ENCODE data around the gene HNRNPM.

HNRNPM gene

DNA sequence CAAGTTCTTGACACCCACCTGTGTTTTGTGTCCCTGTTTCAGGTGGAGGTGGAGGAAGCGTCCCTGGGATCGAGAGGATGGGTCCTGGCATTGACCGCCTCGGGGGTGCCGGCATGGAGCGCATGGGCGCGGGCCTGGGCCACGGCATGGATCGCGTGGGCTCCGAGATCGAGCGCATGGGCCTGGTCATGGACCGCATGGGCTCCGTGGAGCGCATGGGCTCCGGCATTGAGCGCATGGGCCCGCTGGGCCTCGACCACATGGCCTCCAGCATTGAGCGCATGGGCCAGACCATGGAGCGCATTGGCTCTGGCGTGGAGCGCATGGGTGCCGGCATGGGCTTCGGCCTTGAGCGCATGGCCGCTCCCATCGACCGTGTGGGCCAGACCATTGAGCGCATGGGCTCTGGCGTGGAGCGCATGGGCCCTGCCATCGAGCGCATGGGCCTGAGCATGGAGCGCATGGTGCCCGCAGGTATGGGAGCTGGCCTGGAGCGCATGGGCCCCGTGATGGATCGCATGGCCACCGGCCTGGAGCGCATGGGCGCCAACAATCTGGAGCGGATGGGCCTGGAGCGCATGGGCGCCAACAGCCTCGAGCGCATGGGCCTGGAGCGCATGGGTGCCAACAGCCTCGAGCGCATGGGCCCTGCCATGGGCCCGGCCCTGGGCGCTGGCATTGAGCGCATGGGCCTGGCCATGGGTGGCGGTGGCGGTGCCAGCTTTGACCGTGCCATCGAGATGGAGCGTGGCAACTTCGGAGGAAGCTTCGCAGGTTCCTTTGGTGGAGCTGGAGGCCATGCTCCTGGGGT lies 41.0 kb downstream of the HNRNPM start:
- no peak overlapping the region for H3K4me3 ChIP-seq (ENCODE audit: low read depth, low read length)
- TF ChIP-seq, protein P1, sequence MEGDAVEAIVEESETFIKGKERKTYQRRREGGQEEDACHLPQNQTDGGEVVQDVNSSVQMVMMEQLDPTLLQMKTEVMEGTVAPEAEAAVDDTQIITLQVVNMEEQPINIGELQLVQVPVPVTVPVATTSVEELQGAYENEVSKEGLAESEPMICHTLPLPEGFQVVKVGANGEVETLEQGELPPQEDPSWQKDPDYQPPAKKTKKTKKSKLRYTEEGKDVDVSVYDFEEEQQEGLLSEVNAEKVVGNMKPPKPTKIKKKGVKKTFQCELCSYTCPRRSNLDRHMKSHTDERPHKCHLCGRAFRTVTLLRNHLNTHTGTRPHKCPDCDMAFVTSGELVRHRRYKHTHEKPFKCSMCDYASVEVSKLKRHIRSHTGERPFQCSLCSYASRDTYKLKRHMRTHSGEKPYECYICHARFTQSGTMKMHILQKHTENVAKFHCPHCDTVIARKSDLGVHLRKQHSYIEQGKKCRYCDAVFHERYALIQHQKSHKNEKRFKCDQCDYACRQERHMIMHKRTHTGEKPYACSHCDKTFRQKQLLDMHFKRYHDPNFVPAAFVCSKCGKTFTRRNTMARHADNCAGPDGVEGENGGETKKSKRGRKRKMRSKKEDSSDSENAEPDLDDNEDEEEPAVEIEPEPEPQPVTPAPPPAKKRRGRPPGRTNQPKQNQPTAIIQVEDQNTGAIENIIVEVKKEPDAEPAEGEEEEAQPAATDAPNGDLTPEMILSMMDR (IDR thresholded peaks at IDR 0.05; ENCODE audit: control insufficient read depth, extremely low read depth, insufficient read depth) = no peak
- no peak for DNase-seq (ENCODE audit: low read depth)

DNA sequence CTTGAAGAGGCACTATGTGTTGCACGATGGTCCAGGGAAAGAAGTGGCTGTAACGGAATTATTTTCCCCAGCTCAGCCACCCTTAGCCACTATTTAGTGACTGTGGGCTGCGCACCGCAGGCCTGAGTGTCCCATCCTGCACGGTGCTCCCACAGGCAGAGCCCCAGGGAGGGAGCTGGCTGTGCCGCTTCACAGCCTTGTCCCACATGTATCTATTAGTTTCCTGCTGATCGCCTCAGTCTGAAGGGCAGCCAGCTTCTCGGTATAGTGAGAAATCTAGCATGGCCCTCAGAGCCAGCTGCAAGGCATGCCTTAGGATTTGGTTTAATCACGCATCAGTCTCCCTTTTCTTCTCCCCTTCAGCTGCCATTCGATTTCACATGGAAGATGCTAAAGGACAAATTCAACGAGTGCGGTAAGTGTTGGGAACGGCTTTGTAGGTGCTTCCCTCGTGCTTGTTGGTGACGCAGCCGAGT lies 41.9 kb downstream of the HNRNPM start:
- no peak for DNase-seq (ENCODE audit: low read depth)
- no peak overlapping the region for H3K4me3 ChIP-seq (ENCODE audit: low read depth, low read length)
- TF ChIP-seq, protein P1 (IDR thresholded peaks at IDR 0.05; ENCODE audit: control insufficient read depth, extremely low read depth, insufficient read depth) = no peak

DNA sequence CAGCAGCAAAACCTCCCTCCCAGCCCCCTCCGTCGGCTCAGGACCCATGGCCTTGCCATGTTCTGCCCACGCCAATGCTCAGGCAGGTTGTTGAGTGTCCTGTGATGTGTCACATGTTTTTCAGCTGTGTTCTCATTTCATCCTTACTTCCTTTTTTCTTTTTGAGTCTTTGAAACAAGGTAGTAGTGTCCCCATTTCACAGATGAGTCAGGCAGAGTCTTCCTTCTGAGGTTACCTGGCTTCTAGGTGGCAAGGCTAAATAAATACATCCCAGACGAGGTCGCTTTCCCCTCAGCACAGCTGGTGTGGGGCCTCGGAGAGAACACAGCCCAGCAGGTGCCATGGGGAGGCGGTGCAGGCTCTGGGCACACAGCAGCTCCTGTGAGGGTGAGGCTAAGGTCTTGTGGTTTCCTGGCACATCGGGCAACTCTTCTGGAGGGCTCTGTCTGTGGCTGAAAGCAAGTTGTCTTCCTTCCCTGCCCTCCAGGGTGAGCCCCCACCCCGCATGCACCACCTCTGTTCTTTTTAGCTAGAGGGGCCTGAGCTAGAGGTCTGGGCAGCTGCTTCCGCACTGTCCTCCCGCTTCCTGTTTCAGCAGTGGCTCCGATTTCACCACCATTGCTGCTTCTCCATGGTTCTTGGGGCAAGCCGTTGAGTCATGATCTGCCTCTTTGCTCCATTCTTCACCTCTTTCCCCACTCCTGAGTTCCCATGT lies 42.5 kb downstream of the HNRNPM start:
- no peak overlapping the region for H3K4me3 ChIP-seq (ENCODE audit: low read depth, low read length)
- DNase-seq (ENCODE audit: low read depth) = no peak
- TF ChIP-seq, protein P1 (IDR thresholded peaks at IDR 0.05; ENCODE audit: control insufficient read depth, extremely low read depth, insufficient read depth) = no peak

DNA sequence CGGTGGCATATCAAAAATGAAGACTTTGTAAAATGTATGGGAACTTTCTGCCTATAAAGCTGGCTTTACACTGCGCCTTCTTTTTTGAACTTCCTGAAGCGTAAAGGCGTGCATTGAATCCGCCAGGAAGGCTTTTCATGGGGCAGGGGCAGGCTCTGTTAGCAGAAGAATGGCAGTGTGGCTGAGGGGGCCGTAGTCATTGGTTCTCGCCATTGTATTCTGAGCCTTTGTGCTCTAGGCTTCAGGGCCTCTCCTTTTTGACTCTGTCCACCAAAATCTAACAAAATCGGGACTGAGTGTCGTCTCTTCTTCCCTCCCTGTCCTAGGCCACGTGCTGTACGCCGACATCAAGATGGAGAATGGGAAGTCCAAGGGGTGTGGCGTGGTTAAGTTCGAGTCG lies 43.6 kb downstream of the HNRNPM start:
- H3K4me3 ChIP-seq (ENCODE audit: low read depth, low read length) = no peak overlapping the region
- TF ChIP-seq, protein P1 (IDR thresholded peaks at IDR 0.05; ENCODE audit: control insufficient read depth, extremely low read depth, insufficient read depth) = no peak
- no peak for DNase-seq (ENCODE audit: low read depth)

DNA sequence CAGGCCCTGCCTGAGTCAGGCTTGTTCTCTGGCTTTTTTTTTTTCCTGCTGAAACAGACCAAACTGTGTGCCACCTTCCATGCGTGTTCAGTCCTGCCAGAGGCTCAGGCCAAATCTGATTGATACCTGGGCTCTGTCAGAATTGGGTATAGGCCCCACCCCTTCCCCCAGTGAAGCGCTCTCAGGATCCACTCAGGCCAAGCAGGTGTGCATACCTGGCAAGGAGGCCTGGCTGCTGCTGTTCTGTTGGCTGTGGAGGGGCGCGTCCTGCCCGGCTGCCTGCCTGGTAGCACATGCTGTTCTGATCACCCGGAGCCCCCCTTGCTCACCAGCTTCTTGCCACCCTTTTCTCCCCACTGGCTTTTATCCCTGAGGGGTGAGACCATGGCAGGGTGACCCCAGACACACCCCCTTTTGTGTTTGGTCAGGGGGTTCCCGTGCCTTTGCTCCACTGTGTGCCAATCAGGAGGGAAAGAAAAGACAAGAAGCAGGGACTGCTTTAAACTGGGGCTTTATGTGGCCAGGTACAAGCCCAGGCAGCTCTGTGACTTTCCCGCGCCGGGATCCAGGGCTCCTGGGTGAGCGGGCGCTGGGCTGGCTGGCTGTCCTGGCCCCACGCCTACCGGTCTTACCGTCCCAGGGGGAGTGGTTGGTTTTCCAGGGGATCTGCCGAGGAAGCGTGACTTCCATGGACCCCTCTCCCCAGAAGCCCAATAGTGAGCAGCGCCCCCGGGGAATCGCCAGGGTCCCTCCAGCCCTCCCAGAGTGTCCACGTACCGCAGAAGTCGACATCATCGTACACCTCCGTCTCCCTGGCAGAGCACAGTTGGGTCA lies 45.0 kb downstream of the HNRNPM start:
- DNase-seq (ENCODE audit: low read depth) = no peak
- TF ChIP-seq, protein P1 (IDR thresholded peaks at IDR 0.05; ENCODE audit: control insufficient read depth, extremely low read depth, insufficient read depth) = no peak

DNA sequence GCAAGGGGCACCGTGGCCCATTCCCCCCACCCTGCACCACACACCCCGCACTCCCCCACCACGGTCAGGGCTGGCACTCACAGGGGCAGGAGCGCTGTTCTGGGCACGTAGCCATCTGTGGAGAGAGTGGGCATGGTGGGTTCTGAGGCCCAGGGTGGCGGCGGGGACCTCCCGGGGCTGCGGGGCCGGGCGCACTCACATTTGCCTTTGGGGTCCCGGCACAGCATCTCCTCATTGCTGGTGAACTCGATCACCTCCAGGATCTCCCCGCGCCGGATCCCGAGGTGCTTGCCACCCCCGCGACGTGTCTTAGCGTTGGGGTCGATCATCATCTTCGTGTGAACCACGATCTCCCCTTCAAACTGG lies 45.6 kb downstream of the HNRNPM start:
- no peak overlapping the region for H3K4me3 ChIP-seq (ENCODE audit: low read depth, low read length)
- TF ChIP-seq, protein P1 (IDR thresholded peaks at IDR 0.05; ENCODE audit: control insufficient read depth, extremely low read depth, insufficient read depth) = no peak
- no peak for DNase-seq (ENCODE audit: low read depth)

More for the DNA sequence above, 45.0 kb downstream of the HNRNPM start:
- H3K4me3 ChIP-seq (ENCODE audit: low read depth, low read length) = no peak overlapping the region
